Breast epithelium (tissue), 4 donors: Measurements from ENCODE around the gene SAXO2. TPM values are rescaled to one million over a fixed set of nuclear protein-coding genes. Genes with fewer than 3 reads are reported as not detected.
"Not testable (repeated sequence)": the region's sequence is repeated elsewhere in the genome, so short reads cannot be mapped to it uniquely, and the experiment has no call there.

Experiments
- DNase-seq, 2 donors: peaks; one replicate each; pipeline ENCODE4 v3.0.0-alpha.2; 2019; ENCODE audit warnings: low spot score in 2 of 2
- H3K27ac ChIP-seq, 2 donors: fragments of 200-600 bp; sonication (generic) in 1 of 2; one replicate each; pipeline ENCODE4 v1.5.1; 2016 to 2019; ENCODE audit warnings: mild to moderate bottlenecking in 1 of 2
- H3K27me3 ChIP-seq, 2 donors: fragments of 200-600 bp; sonication (generic) in 1 of 2; one replicate each; pipeline versions ENCODE4 v1.5.1 to v1.6.0; 2017 to 2019; ENCODE audit warnings: control low read depth in 1 of 2, mild to moderate bottlenecking in 1 of 2
- H3K36me3 ChIP-seq: fragments of 200-600 bp; one replicate; pipeline ENCODE4 v1.5.1; 2019
- H3K4me1 ChIP-seq, 2 donors: fragments of 200-600 bp; sonication (generic); one replicate each; pipeline ENCODE4 v1.5.1; 2016 to 2019; ENCODE audit warnings: control low read depth in 1 of 2
- H3K4me3 ChIP-seq, 3 donors: fragments of 200-600 bp; sonication (generic); 1 replicate in 2 of 3; 2 replicates in 1 of 3; pipeline ENCODE4 v1.5.1; 2016 to 2019; ENCODE audit warnings: mild to moderate bottlenecking in 3 of 3, moderate library complexity in 2 of 3
- H3K9me3 ChIP-seq, 2 donors: fragments of 200-600 bp; sonication (generic) in 1 of 2; one replicate each; pipeline ENCODE4 v1.5.1; 2016 to 2019; ENCODE audit warnings: control low read depth in 1 of 2
- CTCF ChIP-seq, 3 donors: fragments of 450-650 bp; IDR thresholded peaks; one replicate each; pipeline ENCODE4 v1.5.1; 2016 to 2017; ENCODE audit warnings: antibody characterized with exemption in 3 of 3, mild to moderate bottlenecking in 3 of 3, moderate library complexity in 3 of 3
- POLR2A ChIP-seq: fragments of 450-650 bp; IDR thresholded peaks from one replicate; pipeline ENCODE4 v1.6.1; 2016; ENCODE audit warnings: antibody characterized with exemption, mild to moderate bottlenecking, moderate library complexity
- POLR2AphosphoS5 ChIP-seq, 3 donors: sonication (generic); formaldehyde crosslinking; IDR thresholded peaks; one replicate each; pipeline ENCODE4 v1.6.1; 2017; ENCODE audit warnings: antibody characterized with exemption in 3 of 3
- intact Hi-C: fragments of 100-400 bp; cut with DNase I; formaldehyde crosslinking; loops from one replicate; pipeline ENCODE4 v1.15.1; 2023; ENCODE audit warnings: low total_unique reads
- total RNA-seq, 3 donors: library from RNA; depleted of rRNA; stranded (reverse); fragments of >200 nt; gene quantifications; one replicate each; pipeline ENCODE4 v1.1.0, GENCODE V29; 2016

SAXO2 gene
- total RNA-seq, 3 donors from 2014 or later: 1.1 to 2.8 (median 2.3) TPM

- intact Hi-C loops: no loop called here
- Histone ChIP-seq H3K4me1 (no peaks in the 10 kb centered on the region), H3K9me3 (peaks cover 0 to 3% of the 10 kb centered on the region in 2 donors), H3K36me3 (no peaks in the 10 kb centered on the region), H3K4me3 (no peak overlapping the region), H3K27ac (no peak overlapping the region), H3K27me3 (no peaks in the 10 kb centered on the region)
- DNase-seq: peak in 1 of 2 donors; percentile 46
- no peak for TF ChIP-seq POLR2A
- TF ChIP-seq POLR2AphosphoS5 (IDR thresholded peaks at IDR 0.05): no peak
- TF ChIP-seq CTCF (IDR thresholded peaks at IDR 0.05): no peak
Observed at GRCh38 chr15:82306791-82307713, 44.4 kb downstream of the SAXO2 start.

DNA sequence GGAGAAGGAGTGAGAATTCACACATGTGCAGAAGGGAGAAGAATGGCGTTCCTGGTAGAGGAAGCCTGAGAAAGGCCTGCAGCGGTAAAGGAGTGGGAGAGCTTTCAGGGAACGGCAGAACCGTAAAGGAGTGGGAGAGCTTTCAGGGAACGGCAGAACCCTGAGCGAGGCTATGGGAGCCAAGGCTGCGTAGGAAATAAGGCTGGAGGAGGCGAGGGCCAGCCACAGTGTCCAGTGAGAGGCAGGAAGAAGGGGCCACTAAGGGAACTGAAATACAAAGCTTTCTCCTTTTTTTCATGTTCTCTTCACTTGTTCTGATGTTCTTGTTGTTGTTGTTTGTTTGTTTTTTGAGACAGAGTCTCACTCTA, 45.1 kb downstream of the SAXO2 start:
- Histone ChIP-seq H3K36me3 (no peaks in the 10 kb centered on the region), H3K27ac (no peak overlapping the region), H3K4me3 (no peak overlapping the region), H3K4me1 (no peaks in the 10 kb centered on the region), H3K9me3 (peaks cover 0 to 3% of the 10 kb centered on the region in 2 donors), H3K27me3 (no peaks in the 10 kb centered on the region)
- no peak for TF ChIP-seq POLR2A
- TF ChIP-seq POLR2AphosphoS5 (IDR thresholded peaks at IDR 0.05): no peak
- TF ChIP-seq CTCF (IDR thresholded peaks at IDR 0.05): no peak
- peak in 1 of 2 donors; percentile 25 for DNase-seq
- intact Hi-C loops: no loop called here

DNA sequence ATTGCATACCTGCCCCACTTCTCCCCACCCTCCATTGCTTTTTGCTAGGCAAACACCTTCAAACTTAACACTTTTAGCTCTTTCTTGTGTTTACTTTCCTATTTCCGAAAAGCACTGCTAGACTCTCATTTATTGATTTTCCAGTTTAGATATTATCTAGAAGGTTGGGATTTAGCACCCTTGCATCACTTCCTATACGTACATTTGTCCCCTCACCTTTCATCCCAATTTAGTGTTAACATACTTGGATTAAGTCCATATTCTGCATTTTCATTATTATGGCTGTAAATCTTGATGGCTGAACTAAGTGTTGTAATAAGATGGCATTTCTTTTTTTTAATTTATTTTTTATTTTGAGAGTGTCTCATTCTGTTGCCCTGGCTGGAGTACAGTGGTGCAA, 47.2 kb downstream of the SAXO2 start:
- Histone ChIP-seq H3K9me3 (peaks cover 0 to 3% of the 10 kb centered on the region in 2 donors), H3K4me3 (no peak overlapping the region), H3K36me3 (no peaks in the 10 kb centered on the region), H3K4me1 (no peaks in the 10 kb centered on the region), H3K27ac (no peak overlapping the region), H3K27me3 (no peaks in the 10 kb centered on the region)
- TF ChIP-seq POLR2AphosphoS5 (IDR thresholded peaks at IDR 0.05) (no peak), CTCF (IDR thresholded peaks at IDR 0.05) (no peak), POLR2A (no peak)
- no peak for DNase-seq
- intact Hi-C loops: no loop called here

GRCh38 chr15:82311321-82311720, 48.7 kb downstream of the SAXO2 start:
- peak in 1 of 2 donors; percentile 10 for DNase-seq
- H3K27ac ChIP-seq, intact Hi-C loops, H3K4me1 ChIP-seq, H3K36me3 ChIP-seq, H3K4me3 ChIP-seq, H3K27me3 ChIP-seq, H3K9me3 ChIP-seq: not testable (repeated sequence)

DNA sequence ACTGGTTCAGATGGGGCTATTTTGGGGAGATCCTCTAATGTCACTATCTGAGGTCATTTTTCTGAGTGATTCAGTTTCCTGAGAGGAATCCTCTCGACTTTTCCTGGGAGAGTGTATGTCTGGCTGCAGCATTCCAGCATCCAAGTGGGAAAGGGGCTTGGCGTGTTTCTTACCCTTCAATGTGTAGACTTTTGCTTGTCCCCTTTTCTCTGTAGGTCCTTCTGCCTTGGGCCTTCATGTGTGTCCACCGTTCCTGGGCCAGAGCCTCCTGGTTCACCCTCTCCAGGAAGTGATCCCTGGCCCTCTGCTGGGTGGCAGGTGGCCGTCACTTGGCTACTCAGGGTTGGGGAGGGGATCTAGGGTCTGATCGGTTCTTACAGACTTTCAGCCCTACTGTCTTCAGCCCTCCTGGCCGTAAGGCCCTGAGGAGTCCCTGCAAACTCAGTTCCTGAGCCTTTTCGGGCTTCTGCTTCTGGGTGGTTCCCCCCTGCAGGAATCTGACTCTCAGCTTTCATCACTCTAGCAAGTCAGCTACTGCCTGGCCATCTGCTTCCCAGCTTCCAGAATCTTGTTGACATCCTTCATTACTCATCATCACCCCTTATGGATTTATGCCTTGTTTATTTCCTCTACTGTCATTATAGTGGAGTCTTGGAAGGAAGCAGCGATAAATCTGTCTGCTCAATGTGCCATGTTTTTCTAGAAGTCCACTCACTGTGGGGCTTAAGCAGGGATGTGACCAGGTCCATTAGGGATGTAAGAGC, 50.1 kb downstream of the SAXO2 start:
- intact Hi-C loops: no loop called here
- peak in 1 of 2 donors; percentile 19 for DNase-seq
- no peaks in the 10 kb centered on the region for H3K27me3 ChIP-seq
- no peaks in the 10 kb centered on the region for H3K36me3 ChIP-seq
- TF ChIP-seq POLR2AphosphoS5 (IDR thresholded peaks at IDR 0.05): no peak
- no peak for TF ChIP-seq POLR2A
- no peak for TF ChIP-seq CTCF (IDR thresholded peaks at IDR 0.05)
- no peak overlapping the region for H3K4me3 ChIP-seq
- no peaks in the 10 kb centered on the region for H3K4me1 ChIP-seq
- no peak overlapping the region for H3K27ac ChIP-seq
- H3K9me3 ChIP-seq: peaks cover 0 to 3% of the 10 kb centered on the region in 2 donors
